Caco-2 (cell line): Measurements from ENCODE around the gene ZNF521. TPM values are rescaled to one million over a fixed set of nuclear protein-coding genes. Genes with fewer than 3 reads are reported as not detected.

Source experiments
- Bru-seq: library from RNA; stranded (reverse); fragments of 400-500 nt; gene quantifications from one replicate; lab custom pipeline; 2021; lab: Mats Ljungman, UMichigan
- BruChase-seq, 2 experiments: library from RNA; stranded (reverse); fragments of 400-500 nt; gene quantifications; one replicate each; lab custom pipeline; 2021; lab: Mats Ljungman, UMichigan
- BruUV-seq: library from RNA; stranded (reverse); fragments of 400-500 nt; replicated peaks from 2 replicates; lab custom pipeline; 2021; lab: Mats Ljungman, UMichigan
- CTCF ChIA-PET: fragments of 300-600 bp; sonication (Branson Sonifier 250); formaldehyde crosslinking; loops from one replicate; lab custom pipeline; 2022; ENCODE audit warnings: antibody characterized with exemption; lab: Charles Lee
- POLR2A ChIA-PET: fragments of 300-600 bp; sonication (Branson Sonifier 250); formaldehyde crosslinking; loops from one replicate; lab custom pipeline; 2022; ENCODE audit warnings: antibody characterized with exemption; lab: Charles Lee
- DNase-seq, 2 experiments: peaks; one replicate each; pipeline versions ENCODE4 v3.0.0 to v3.0.0-alpha.2; 2020 to 2022
- H3K27me3 ChIP-seq: replicated peaks from 2 replicates; pipeline ENCODE4 v1.6.0; 2011; ENCODE audit warnings: low read length; ENCODE audit not compliant: control insufficient read depth, insufficient read depth
- H3K36me3 ChIP-seq: 2 replicates; pipeline ENCODE4 v1.5.1; 2011; ENCODE audit warnings: low read length; ENCODE audit not compliant: control insufficient read depth, insufficient read depth
- H3K4me1 ChIP-seq: fragments of 250-450 bp; sonication (Bioruptor Pico); 2 replicates; pipeline ENCODE4 v1.5.1; 2020; ENCODE audit warnings: mild to moderate bottlenecking
- H3K4me3 ChIP-seq: 2 replicates; pipeline ENCODE4 v1.5.1; 2011; ENCODE audit warnings: low read depth, mild to moderate bottlenecking, control low read depth, low read length
- H3K9me3 ChIP-seq: fragments of 250-450 bp; sonication (Bioruptor Pico); 2 replicates; pipeline ENCODE4 v1.5.1; 2020; ENCODE audit warnings: mild to moderate bottlenecking, moderate library complexity
- H3K27ac Mint-ChIP-seq: one replicate; pipeline ENCODE4 v1.8.0; 2022; ENCODE audit warnings: mixed read lengths; ENCODE audit not compliant: unreplicated experiment
- H3K27me3 Mint-ChIP-seq: one replicate; pipeline ENCODE4 v1.8.0; 2022; ENCODE audit warnings: mixed read lengths; ENCODE audit not compliant: insufficient read depth, unreplicated experiment
- H3K36me3 Mint-ChIP-seq: one replicate; pipeline ENCODE4 v1.8.0; 2022; ENCODE audit warnings: mild to moderate bottlenecking, mixed read lengths; ENCODE audit not compliant: insufficient read depth, unreplicated experiment
- H3K4me1 Mint-ChIP-seq: one replicate; pipeline ENCODE4 v1.8.0; 2022; ENCODE audit warnings: low read depth, mixed read lengths; ENCODE audit not compliant: unreplicated experiment
- H3K4me3 Mint-ChIP-seq: one replicate; pipeline ENCODE4 v1.8.0; 2022; ENCODE audit warnings: mild to moderate bottlenecking, moderate library complexity, mixed read lengths; ENCODE audit not compliant: unreplicated experiment
- H3K9me3 Mint-ChIP-seq: one replicate; pipeline ENCODE4 v1.8.0; 2022; ENCODE audit warnings: mixed read lengths; ENCODE audit not compliant: unreplicated experiment
- CTCF ChIP-seq, 2 experiments: fragments of 200-600 bp in 1 of 2; IDR thresholded peaks; 1 replicate in 1 of 2; 2 replicates in 1 of 2; pipeline versions ENCODE4 v1.5.1 to v1.8.0; 2011 to 2022; ENCODE audit warnings: antibody characterized with exemption in 1 of 2, control low read depth in 1 of 2, inconsistent platforms in 1 of 2, low read depth in 1 of 2, low read length in 1 of 2, mild to moderate bottlenecking in 1 of 2, moderate library complexity in 1 of 2; ENCODE audit not compliant: insufficient read depth in 1 of 2, severe bottlenecking in 1 of 2, unreplicated experiment in 1 of 2
- intact Hi-C: fragments of 100-400 bp; cut with micrococcal nuclease; formaldehyde crosslinking; loops from one replicate; pipeline ENCODE4 v1.10.0; 2022; ENCODE audit not compliant: unreplicated experiment
- long read RNA-seq: library from polyadenylated mRNA; stranded (forward); transcript quantifications from one replicate; pipeline ENCODE4 v2.0.0, GENCODE V29; 2022
- total RNA-seq: library from RNA; stranded (reverse); gene quantifications from 2 replicates; pipeline ENCODE4 v1.2.3, GENCODE V29; 2022

ZNF521 gene
- total RNA-seq (0.09 TPM in 1 of 2 replicates, not detected in the other), Bru-seq, nascent RNA (percentile 11 among the genes with signal in this experiment), BruChase-seq, experiment 1, labeled RNA remaining after a 2-hour chase (percentile 7 among the genes with signal in this experiment), BruChase-seq, experiment 2, labeled RNA remaining after a 6-hour chase (percentile 4 among the genes with signal in this experiment)
- long read RNA-seq, partial matches to known transcripts: 0 of 1 reads
- long read RNA-seq, other reads (novel, unspliced or antisense): 1 of 1 reads

- POLR2A ChIA-PET: no interaction called here
- no peaks in the 10 kb centered on the region for H3K9me3 Mint-ChIP-seq
- H3K27ac Mint-ChIP-seq: no peak within 1 kb of the TSS
- H3K4me3 Mint-ChIP-seq: peak within 1 kb of the TSS; percentile 66
- peak; percentile 37 to 55 for DNase-seq
- peaks cover 4% of the 10 kb centered on the region for H3K27me3 Mint-ChIP-seq
- no peaks in the 10 kb centered on the region for H3K27me3 ChIP-seq
- H3K4me3 ChIP-seq: peak within 1 kb of the TSS; percentile 50
- H3K4me1 ChIP-seq: no peaks in the 10 kb centered on the region
- no peaks in the 10 kb centered on the region for H3K4me1 Mint-ChIP-seq
- CTCF ChIA-PET: no interaction called here
- intact Hi-C loops: loop anchor here (10.0 kb wide), 1 partner anchor 153 kb away; no protein-coding TSS in a partner anchor
- no TSS peak for BruUV-seq
- H3K9me3 ChIP-seq: no peaks in the 10 kb centered on the region
- no peaks in the 10 kb centered on the region for H3K36me3 Mint-ChIP-seq
- H3K36me3 ChIP-seq: no peaks in the 10 kb centered on the region
- no peak for TF ChIP-seq CTCF (IDR thresholded peaks at IDR 0.05; ENCODE audit: insufficient read depth in 1 of 2, low read depth in 1 of 2, low read length in 1 of 2, severe bottlenecking in 1 of 2, unreplicated experiment in 1 of 2)
These were observed at the start of gene ZNF521 for GRCh38 chr18:25351777-25352628. ZNF521 (minus strand) TSS chr18:25352166; CDS start chr18:25350946, 1,220 bp downstream.

GRCh38 chr18:25399554-25399953 is 47.6 kb upstream of the ZNF521 start:
- no peaks in the 10 kb centered on the region for H3K4me1 Mint-ChIP-seq
- H3K36me3 ChIP-seq: no peaks in the 10 kb centered on the region
- no peak for DNase-seq
- H3K27ac Mint-ChIP-seq: no peak overlapping the region
- no peak overlapping the region for H3K4me3 ChIP-seq
- H3K4me1 ChIP-seq: no peaks in the 10 kb centered on the region
- H3K9me3 ChIP-seq: no peaks in the 10 kb centered on the region
- POLR2A ChIA-PET: no interaction called here
- no peaks in the 10 kb centered on the region for H3K27me3 Mint-ChIP-seq
- no peaks in the 10 kb centered on the region for H3K27me3 ChIP-seq
- H3K36me3 Mint-ChIP-seq: no peaks in the 10 kb centered on the region
- no peaks in the 10 kb centered on the region for H3K9me3 Mint-ChIP-seq
- CTCF ChIA-PET: no interaction called here
- no TSS peak for BruUV-seq
- TF ChIP-seq CTCF (IDR thresholded peaks at IDR 0.05; ENCODE audit: insufficient read depth in 1 of 2, low read depth in 1 of 2, low read length in 1 of 2, severe bottlenecking in 1 of 2, unreplicated experiment in 1 of 2): no peak
- no peak overlapping the region for H3K4me3 Mint-ChIP-seq
- intact Hi-C loops: no loop called here

- peaks cover 2% of the 10 kb centered on the region for H3K27me3 Mint-ChIP-seq
- CTCF ChIA-PET: no interaction called here
These were observed 40.2 kb upstream of the ZNF521 start for GRCh38 chr18:25392192-25392591.

More at GRCh38 chr18:25392192-25392591, 40.2 kb upstream of the ZNF521 start:
- no peaks in the 10 kb centered on the region for H3K9me3 ChIP-seq
- no peaks in the 10 kb centered on the region for H3K36me3 ChIP-seq
- POLR2A ChIA-PET: no interaction called here
- H3K27me3 ChIP-seq: no peaks in the 10 kb centered on the region
- Mint-ChIP-seq H3K4me1 (no peaks in the 10 kb centered on the region), H3K4me3 (no peak overlapping the region), H3K27ac (no peak overlapping the region), H3K9me3 (no peaks in the 10 kb centered on the region), H3K36me3 (no peaks in the 10 kb centered on the region)
- BruUV-seq: no TSS peak
- no peaks in the 10 kb centered on the region for H3K4me1 ChIP-seq
- no peak overlapping the region for H3K4me3 ChIP-seq
- TF ChIP-seq CTCF (IDR thresholded peaks at IDR 0.05; ENCODE audit: insufficient read depth in 1 of 2, low read depth in 1 of 2, low read length in 1 of 2, severe bottlenecking in 1 of 2, unreplicated experiment in 1 of 2): no peak
- DNase-seq: no peak
- intact Hi-C loops: no loop called here
